Bronchial epithelial cell (primary cell): Measurements from ENCODE around the gene SOBP. TPM values are rescaled to one million over a fixed set of nuclear protein-coding genes. Genes with fewer than 3 reads are reported as not detected.

Experiments used
- DNase-seq: peaks from one replicate; pipeline ENCODE4 v3.0.0-alpha.2; 2010; ENCODE audit warnings: low read depth
- FAIRE-seq: peaks from 2 replicates; lab custom pipeline; 2011; peaks lifted over from hg19 to GRCh38; lab: Jason Lieb, UNC
- H3K27me3 ChIP-seq: 2 replicates; pipeline ENCODE4 v1.5.1; 2011; ENCODE audit warnings: low read length; ENCODE audit not compliant: control insufficient read depth, insufficient read depth
- H3K36me3 ChIP-seq: 2 replicates; pipeline ENCODE4 v1.5.1; 2011; ENCODE audit warnings: low read length; ENCODE audit not compliant: control insufficient read depth, insufficient read depth
- H3K4me3 ChIP-seq: 2 replicates; pipeline ENCODE4 v1.5.1; 2011; ENCODE audit warnings: mild to moderate bottlenecking, low read depth, low read length, control low read depth
- total RNA-seq: library from RNA; depleted of rRNA; stranded (reverse); fragments of >200 nt; gene quantifications from 2 replicates; pipeline ENCODE4 v1.2.1, GENCODE V29; 2014
- TF ChIP-seq, protein P1 (sequence below): IDR thresholded peaks from 2 replicates; pipeline ENCODE4 v1.5.1; 2011; ENCODE audit warnings: mild to moderate bottlenecking, moderate library complexity, low read length, control low read depth, inconsistent platforms; ENCODE audit not compliant: insufficient read depth, severe bottlenecking

The SOBP gene
- total RNA-seq, 1 donor from 2014 or later: 0.26 TPM

DNA sequence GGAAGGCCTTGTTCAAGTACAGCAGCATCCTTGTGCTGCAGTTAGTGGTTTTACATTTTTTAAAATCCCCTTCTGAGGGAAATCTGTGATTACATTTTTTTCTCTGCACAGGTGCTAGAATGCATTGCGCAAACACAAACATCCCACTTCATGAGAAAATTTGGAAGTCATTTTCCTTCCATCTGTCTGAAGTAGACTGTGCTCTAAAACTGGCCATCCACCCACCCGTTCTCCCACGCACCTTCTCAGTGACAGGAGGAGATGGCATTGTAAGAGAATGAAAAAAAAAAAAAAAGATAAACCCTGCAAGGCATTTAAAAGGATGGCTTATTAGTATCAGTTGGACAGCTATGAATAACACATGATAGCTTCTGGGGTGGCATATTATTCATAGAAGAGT is 65.0 kb downstream of the SOBP start:
- TF ChIP-seq, protein P1, sequence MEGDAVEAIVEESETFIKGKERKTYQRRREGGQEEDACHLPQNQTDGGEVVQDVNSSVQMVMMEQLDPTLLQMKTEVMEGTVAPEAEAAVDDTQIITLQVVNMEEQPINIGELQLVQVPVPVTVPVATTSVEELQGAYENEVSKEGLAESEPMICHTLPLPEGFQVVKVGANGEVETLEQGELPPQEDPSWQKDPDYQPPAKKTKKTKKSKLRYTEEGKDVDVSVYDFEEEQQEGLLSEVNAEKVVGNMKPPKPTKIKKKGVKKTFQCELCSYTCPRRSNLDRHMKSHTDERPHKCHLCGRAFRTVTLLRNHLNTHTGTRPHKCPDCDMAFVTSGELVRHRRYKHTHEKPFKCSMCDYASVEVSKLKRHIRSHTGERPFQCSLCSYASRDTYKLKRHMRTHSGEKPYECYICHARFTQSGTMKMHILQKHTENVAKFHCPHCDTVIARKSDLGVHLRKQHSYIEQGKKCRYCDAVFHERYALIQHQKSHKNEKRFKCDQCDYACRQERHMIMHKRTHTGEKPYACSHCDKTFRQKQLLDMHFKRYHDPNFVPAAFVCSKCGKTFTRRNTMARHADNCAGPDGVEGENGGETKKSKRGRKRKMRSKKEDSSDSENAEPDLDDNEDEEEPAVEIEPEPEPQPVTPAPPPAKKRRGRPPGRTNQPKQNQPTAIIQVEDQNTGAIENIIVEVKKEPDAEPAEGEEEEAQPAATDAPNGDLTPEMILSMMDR: no peak
- FAIRE-seq (no peak), DNase-seq (no peak)
- no peaks in the 10 kb centered on the region for H3K36me3 ChIP-seq
- H3K27me3 ChIP-seq: no peaks in the 10 kb centered on the region
- H3K4me3 ChIP-seq: no peak overlapping the region

DNA sequence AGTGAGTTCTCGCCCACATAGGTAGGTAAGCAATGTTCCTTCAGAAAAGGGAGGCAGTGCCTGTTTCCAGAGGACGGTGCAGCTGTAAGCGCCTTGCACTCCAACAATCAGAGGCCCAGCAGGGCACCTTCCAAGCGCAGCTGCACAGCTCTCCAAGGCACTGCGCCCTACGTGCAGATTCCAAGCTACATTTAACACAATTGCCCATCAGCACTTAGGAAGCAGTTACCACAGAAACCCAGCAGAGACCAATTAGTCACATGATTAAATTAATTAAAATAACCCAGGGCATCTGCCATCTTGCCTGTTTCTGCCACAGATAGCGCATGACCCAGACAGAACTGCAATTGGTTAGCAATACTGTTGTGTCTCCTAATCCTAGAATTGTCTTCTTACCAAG is 65.5 kb downstream of the SOBP start:
- DNase-seq (no peak), FAIRE-seq (no peak)
- H3K36me3 ChIP-seq: no peaks in the 10 kb centered on the region
- no peak overlapping the region for H3K4me3 ChIP-seq
- TF ChIP-seq, protein P1: no peak
- no peaks in the 10 kb centered on the region for H3K27me3 ChIP-seq

DNA sequence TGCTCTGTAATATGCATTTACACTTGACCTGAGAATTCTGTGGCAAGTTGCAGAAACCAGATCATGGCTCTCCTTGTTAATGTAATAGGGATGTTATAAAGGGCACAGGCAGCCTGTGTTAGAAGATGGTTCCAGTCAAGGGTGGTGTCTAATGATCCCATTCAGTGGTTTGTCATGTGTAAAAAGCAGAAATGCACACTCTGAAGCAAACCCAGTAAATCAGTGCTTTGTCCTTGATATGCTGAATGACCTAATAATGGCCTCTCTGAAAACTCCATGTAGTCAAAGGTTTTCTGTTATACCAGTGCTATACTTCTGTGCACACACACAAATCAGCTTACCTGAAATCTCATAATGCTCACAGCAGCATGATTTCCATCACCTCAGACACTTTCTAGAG is 66.2 kb downstream of the SOBP start:
- Histone ChIP-seq H3K4me3 (no peak overlapping the region), H3K36me3 (no peaks in the 10 kb centered on the region), H3K27me3 (no peaks in the 10 kb centered on the region)
- TF ChIP-seq, protein P1: no peak
- no peak for FAIRE-seq
- DNase-seq: no peak

DNA sequence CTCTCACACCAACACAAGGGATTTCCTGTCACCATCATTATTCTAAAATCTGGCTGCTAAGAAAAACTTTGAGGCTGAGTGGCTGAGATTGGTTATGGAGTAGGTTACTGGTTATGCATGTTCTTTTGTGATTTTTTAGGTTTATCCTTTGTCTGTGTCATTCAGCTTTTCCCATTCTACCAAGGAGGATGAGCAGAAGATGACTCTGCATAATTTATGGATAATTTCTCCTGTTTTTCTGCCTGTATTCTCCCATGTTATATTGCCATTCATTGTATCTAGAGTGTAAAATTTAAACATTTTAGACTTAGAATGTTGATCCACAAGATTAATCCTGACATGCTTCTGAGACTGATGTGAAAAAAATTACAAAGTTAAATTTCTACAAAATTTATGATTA is 67.8 kb downstream of the SOBP start:
- DNase-seq: no peak
- no peaks in the 10 kb centered on the region for H3K36me3 ChIP-seq
- TF ChIP-seq, protein P1: no peak
- H3K27me3 ChIP-seq: no peaks in the 10 kb centered on the region
- H3K4me3 ChIP-seq: no peak overlapping the region
- FAIRE-seq: no peak

DNA sequence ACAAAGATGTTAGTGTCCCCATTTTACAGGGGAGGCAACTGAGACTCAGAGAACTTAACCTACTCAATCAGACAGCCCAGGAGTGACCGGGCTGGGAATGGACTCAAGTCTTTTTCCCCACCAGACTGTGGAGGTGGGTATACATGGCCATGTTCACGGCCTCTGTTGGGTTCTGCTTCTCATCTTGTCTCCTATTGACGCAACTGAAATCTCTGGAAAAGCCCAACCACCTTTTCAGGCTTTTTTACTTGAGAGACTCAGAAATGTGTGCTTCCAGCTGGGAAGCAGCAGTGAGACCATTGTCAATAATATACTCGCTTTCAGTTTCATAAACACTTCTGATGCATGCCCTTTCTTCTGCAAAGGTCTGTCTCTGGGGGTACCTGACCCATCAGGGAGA is 70.7 kb downstream of the SOBP start:
- FAIRE-seq (no peak), DNase-seq (no peak)
- TF ChIP-seq, protein P1: no peak
- no peak overlapping the region for H3K4me3 ChIP-seq
- no peaks in the 10 kb centered on the region for H3K27me3 ChIP-seq
- no peaks in the 10 kb centered on the region for H3K36me3 ChIP-seq

DNA sequence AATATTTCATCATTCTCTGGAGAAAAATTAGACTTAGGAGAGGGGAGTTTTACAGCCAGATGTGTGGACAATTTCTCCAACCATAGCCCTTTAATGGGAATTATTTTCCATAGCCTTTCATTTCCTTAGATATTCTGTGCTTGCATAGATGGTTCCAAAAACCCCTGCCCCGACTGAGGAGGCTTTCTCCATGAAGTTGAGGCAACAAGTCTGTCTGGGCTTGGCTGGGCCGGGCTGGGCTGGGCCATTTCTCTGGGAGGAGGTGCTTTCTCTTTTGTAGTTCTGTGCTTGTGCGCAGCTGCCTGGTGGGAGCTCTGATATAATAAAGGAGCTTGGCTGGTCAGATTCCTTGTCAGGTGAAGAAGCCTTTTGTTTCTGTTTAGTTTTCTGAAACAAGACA is 71.4 kb downstream of the SOBP start:
- H3K36me3 ChIP-seq: no peaks in the 10 kb centered on the region
- no peaks in the 10 kb centered on the region for H3K27me3 ChIP-seq
- TF ChIP-seq, protein P1: no peak
- no peak overlapping the region for H3K4me3 ChIP-seq
- FAIRE-seq (no peak), DNase-seq (no peak)
